A673 (cell line): ENCODE measurements around the gene NR2E1. TPM values are rescaled to one million over a fixed set of nuclear protein-coding genes. Genes with fewer than 3 reads are reported as not detected.

Experiments used
- BruUV-seq: library from RNA; stranded (reverse); fragments of 400-500 nt; replicated peaks from 2 replicates; lab custom pipeline; 2021; lab: Mats Ljungman, UMichigan
- CTCF ChIA-PET: fragments of 300-600 bp; sonication (Branson Sonifier 250); formaldehyde crosslinking; loops from one replicate; lab custom pipeline; 2022; ENCODE audit warnings: antibody characterized with exemption; lab: Charles Lee
- POLR2A ChIA-PET: fragments of 300-600 bp; sonication (Branson Sonifier 250); formaldehyde crosslinking; loops from one replicate; lab custom pipeline; 2022; ENCODE audit warnings: antibody characterized with exemption; ENCODE audit not compliant: low non-redundant PET; lab: Charles Lee
- DNase-seq: peaks from one replicate; pipeline ENCODE4 v3.0.0-alpha.2; 2015; ENCODE audit warnings: low spot score
- H3K27ac ChIP-seq: fragments of 200-600 bp; sonication (generic); 2 replicates; pipeline ENCODE4 v1.5.1; 2016; ENCODE audit warnings: mixed run types, low read depth, mild to moderate bottlenecking, mixed read lengths, antibody characterized with exemption, low read length; ENCODE audit not compliant: poor library complexity, severe bottlenecking
- H3K27me3 ChIP-seq: fragments of 200-600 bp; sonication (generic); replicated peaks from 2 replicates; pipeline ENCODE4 v1.6.1; 2017; ENCODE audit warnings: mixed run types, low read depth, mild to moderate bottlenecking, mixed read lengths, antibody characterized with exemption, low read length; ENCODE audit not compliant: insufficient read depth, poor library complexity
- H3K36me3 ChIP-seq: fragments of 200-600 bp; sonication (generic); 2 replicates; pipeline ENCODE4 v1.6.1; 2016; ENCODE audit warnings: mixed run types, mild to moderate bottlenecking, mixed read lengths, antibody characterized with exemption, low read length; ENCODE audit not compliant: insufficient read depth, poor library complexity, severe bottlenecking
- H3K4me1 ChIP-seq: fragments of 200-600 bp; sonication (generic); 2 replicates; pipeline ENCODE4 v1.6.1; 2017; ENCODE audit warnings: mixed run types, mild to moderate bottlenecking, mixed read lengths, antibody characterized with exemption, low read length; ENCODE audit not compliant: insufficient read depth, poor library complexity, severe bottlenecking
- H3K4me3 ChIP-seq: fragments of 200-600 bp; sonication (generic); 2 replicates; pipeline ENCODE4 v1.5.1; 2016; ENCODE audit warnings: low read depth, mixed run types, mild to moderate bottlenecking, mixed read lengths, low read length; ENCODE audit not compliant: poor library complexity, severe bottlenecking
- H3K9me3 ChIP-seq: fragments of 200-600 bp; sonication (generic); 2 replicates; pipeline ENCODE4 v1.6.1; 2016; ENCODE audit warnings: mixed run types, low read depth, mild to moderate bottlenecking, mixed read lengths, antibody characterized with exemption, low read length; ENCODE audit not compliant: poor library complexity, severe bottlenecking
- CTCF ChIP-seq: fragments of 300-800, 200-600 bp; sonication (generic); conservative IDR thresholded peaks from 2 replicates; pipeline ENCODE4 v1.5.1; 2017; ENCODE audit warnings: low read depth, mild to moderate bottlenecking, antibody characterized with exemption, low read length, moderate library complexity, mixed read lengths
- EZH2 ChIP-seq: fragments of 200-600 bp; sonication (generic); IDR thresholded peaks from 2 replicates; pipeline ENCODE4 v1.6.1; 2017; ENCODE audit warnings: borderline replicate concordance, low read depth, mild to moderate bottlenecking, mixed read lengths, antibody characterized with exemption, low read length; ENCODE audit not compliant: poor library complexity, severe bottlenecking
- intact Hi-C: fragments of 100-400 bp; cut with micrococcal nuclease; formaldehyde crosslinking; loops from one replicate; pipeline ENCODE4 v1.10.0; 2022; ENCODE audit not compliant: unreplicated experiment
- total RNA-seq: library from RNA; stranded (reverse); gene quantifications from 2 replicates; pipeline ENCODE4 v1.2.3, GENCODE V29; 2021

Gene NR2E1
- total RNA-seq, 1 experiment from 2014 or later: not detected

- CTCF ChIA-PET: no interaction called here
- Histone ChIP-seq H3K27ac (no peak overlapping the region), H3K4me3 (peak overlapping the region; percentile 18), H3K27me3 (no peaks in the 10 kb centered on the region), H3K9me3 (no peaks in the 10 kb centered on the region), H3K4me1 (peaks cover 5% of the 10 kb centered on the region), H3K36me3 (no peaks in the 10 kb centered on the region)
- intact Hi-C loops: no loop called here
- no peak for DNase-seq
- POLR2A ChIA-PET: no interaction called here
- TF ChIP-seq EZH2: no peak
- TF ChIP-seq CTCF: no peak
- BruUV-seq: no TSS peak
Measured at GRCh38 chr6:108134213-108134970, 31.4 kb upstream of the NR2E1 start.

DNA sequence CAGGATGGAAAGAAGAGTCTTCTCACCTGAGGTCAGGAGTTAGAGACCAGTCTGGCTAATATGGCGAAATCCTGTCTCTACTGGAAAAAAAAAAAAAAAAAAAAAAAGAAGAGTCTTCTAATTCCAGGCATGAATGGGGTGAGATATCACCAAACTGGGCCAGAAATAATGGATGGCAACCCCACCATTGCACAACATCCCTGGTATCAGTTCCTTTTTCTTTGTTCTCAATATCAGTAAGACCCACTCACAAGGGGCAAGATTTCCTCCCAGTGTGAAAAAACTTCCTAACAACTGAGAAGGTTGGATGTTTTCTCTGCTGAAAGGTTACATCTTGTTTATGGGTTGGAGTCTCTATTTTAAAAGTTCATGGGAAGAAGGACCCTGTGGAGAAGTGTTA, 23.6 kb upstream of the NR2E1 start:
- H3K4me3 ChIP-seq: no peak overlapping the region
- intact Hi-C loops: no loop called here
- BruUV-seq: no TSS peak
- no peak for TF ChIP-seq EZH2
- TF ChIP-seq CTCF: no peak
- H3K9me3 ChIP-seq: no peaks in the 10 kb centered on the region
- no peak overlapping the region for H3K27ac ChIP-seq
- CTCF ChIA-PET: no interaction called here
- H3K36me3 ChIP-seq: no peaks in the 10 kb centered on the region
- POLR2A ChIA-PET: no interaction called here
- no peaks in the 10 kb centered on the region for H3K27me3 ChIP-seq
- DNase-seq: no peak
- H3K4me1 ChIP-seq: no peaks in the 10 kb centered on the region

GRCh38 chr6:108145639-108146038, 20.2 kb upstream of the NR2E1 start:
- H3K9me3 ChIP-seq: no peaks in the 10 kb centered on the region
- CTCF ChIA-PET: no interaction called here
- TF ChIP-seq EZH2 (no peak), CTCF (no peak)
- BruUV-seq: no TSS peak
- POLR2A ChIA-PET: no interaction called here
- H3K36me3 ChIP-seq: no peaks in the 10 kb centered on the region
- no peak for DNase-seq
- intact Hi-C loops: no loop called here
- no peak overlapping the region for H3K4me3 ChIP-seq
- H3K27me3 ChIP-seq: peaks cover 31% of the 10 kb centered on the region
- H3K27ac ChIP-seq: no peak overlapping the region
- no peaks in the 10 kb centered on the region for H3K4me1 ChIP-seq
